Mesothelial cell of epicardium (in vitro differentiated cells): ENCODE data around the gene ERC2. TPM values are rescaled to one million over a fixed set of nuclear protein-coding genes. Genes with fewer than 3 reads are reported as not detected.

ENCODE experiments used
- DNase-seq, 2 experiments: peaks; one replicate each; pipeline ENCODE4 v3.0.0; 2021; ENCODE audit warnings: low spot score in 2 of 2; ENCODE audit not compliant: unreplicated experiment in 2 of 2
- H3K27ac Mint-ChIP-seq: 2 replicates; pipeline ENCODE4 v1.8.0; 2021; ENCODE audit warnings: mixed read lengths
- H3K27me3 Mint-ChIP-seq: 2 replicates; pipeline ENCODE4 v1.8.0; 2021; ENCODE audit warnings: low read depth, mixed read lengths
- H3K36me3 Mint-ChIP-seq: 2 replicates; pipeline ENCODE4 v1.8.0; 2021; ENCODE audit warnings: mixed read lengths
- H3K4me1 Mint-ChIP-seq: 2 replicates; pipeline ENCODE4 v1.8.0; 2021; ENCODE audit warnings: mixed read lengths
- H3K4me3 Mint-ChIP-seq: 2 replicates; pipeline ENCODE4 v1.8.0; 2021; ENCODE audit warnings: mild to moderate bottlenecking, moderate library complexity, mixed read lengths
- H3K9me3 Mint-ChIP-seq: 2 replicates; pipeline ENCODE4 v1.8.0; 2021; ENCODE audit warnings: mixed read lengths
- CTCF ChIP-seq: fragments of 200-600 bp; sonication (generic); IDR thresholded peaks from one replicate; pipeline ENCODE4 v1.5.0; 2021; ENCODE audit warnings: antibody characterized with exemption; ENCODE audit not compliant: unreplicated experiment
- total RNA-seq: library from RNA; stranded (reverse); gene quantifications from 3 replicates; pipeline ENCODE4 v1.2.1, GENCODE V29; 2021

Gene ERC2
- total RNA-seq, 1 donor from 2014 or later, result 15.6 TPM

GRCh38 chr3:55826731-55827496, 641.4 kb downstream of the ERC2 start:
- DNase-seq, result no peak
- Mint-ChIP-seq H3K9me3 (peaks cover 21% of the 10 kb centered on the region), H3K4me1 (peaks cover 9% of the 10 kb centered on the region), H3K27me3 (no peaks in the 10 kb centered on the region), H3K27ac (no peak overlapping the region), H3K4me3 (no peak overlapping the region), H3K36me3 (peaks cover 12% of the 10 kb centered on the region)
- TF ChIP-seq CTCF, result no peak

GRCh38 chr3:55826097-55826496, 642.2 kb downstream of the ERC2 start:
- Mint-ChIP-seq H3K9me3 (peaks cover 21% of the 10 kb centered on the region), H3K4me3 (no peak overlapping the region), H3K36me3 (peaks cover 12% of the 10 kb centered on the region), H3K4me1 (peaks cover 9% of the 10 kb centered on the region), H3K27ac (no peak overlapping the region), H3K27me3 (no peaks in the 10 kb centered on the region)
- no peak for DNase-seq
- no peak for TF ChIP-seq CTCF

GRCh38 chr3:55824406-55824805, 643.9 kb downstream of the ERC2 start:
- H3K27me3 Mint-ChIP-seq, result no peaks in the 10 kb centered on the region
- no peak for TF ChIP-seq CTCF
- peaks cover 10% of the 10 kb centered on the region for H3K9me3 Mint-ChIP-seq
- no peak for DNase-seq
- no peak overlapping the region for H3K27ac Mint-ChIP-seq
- peaks cover 11% of the 10 kb centered on the region for H3K4me1 Mint-ChIP-seq
- H3K4me3 Mint-ChIP-seq, result no peak overlapping the region
- H3K36me3 Mint-ChIP-seq, result peaks cover 2% of the 10 kb centered on the region

- no peak for DNase-seq
- Mint-ChIP-seq H3K9me3 (peaks cover 5% of the 10 kb centered on the region), H3K27ac (no peak overlapping the region), H3K27me3 (no peaks in the 10 kb centered on the region), H3K4me1 (peaks cover 11% of the 10 kb centered on the region), H3K4me3 (no peak overlapping the region), H3K36me3 (no peaks in the 10 kb centered on the region)
- no peak for TF ChIP-seq CTCF
Measured at GRCh38 chr3:55823829-55824228, 644.4 kb downstream of the ERC2 start.

GRCh38 chr3:55823001-55823400, 645.3 kb downstream of the ERC2 start:
- no peak overlapping the region for H3K27ac Mint-ChIP-seq
- TF ChIP-seq CTCF, result no peak
- DNase-seq, result no peak
- H3K9me3 Mint-ChIP-seq, result peaks cover 5% of the 10 kb centered on the region
- no peaks in the 10 kb centered on the region for H3K27me3 Mint-ChIP-seq
- peaks cover 11% of the 10 kb centered on the region for H3K4me1 Mint-ChIP-seq
- H3K4me3 Mint-ChIP-seq, result no peak overlapping the region
- H3K36me3 Mint-ChIP-seq, result no peaks in the 10 kb centered on the region
